LNCaP clone FGC (cell line): ENCODE results near the gene CHERP.

Source experiments
- DNase-seq: peaks from one replicate; pipeline ENCODE4 v3.0.0-alpha.2; 2011; ENCODE audit warnings: low read depth
- H3K4me3 ChIP-seq: 2 replicates; pipeline ENCODE4 v1.5.1; 2011; ENCODE audit warnings: mild to moderate bottlenecking, low read depth, low read length, control low read depth
- TF ChIP-seq, protein P1 (sequence below): IDR thresholded peaks from 2 replicates; pipeline ENCODE4 v1.5.1; 2012; ENCODE audit warnings: mild to moderate bottlenecking; ENCODE audit not compliant: control insufficient read depth, insufficient read depth; ENCODE audit errors: extremely low read depth

Gene CHERP, protein sequence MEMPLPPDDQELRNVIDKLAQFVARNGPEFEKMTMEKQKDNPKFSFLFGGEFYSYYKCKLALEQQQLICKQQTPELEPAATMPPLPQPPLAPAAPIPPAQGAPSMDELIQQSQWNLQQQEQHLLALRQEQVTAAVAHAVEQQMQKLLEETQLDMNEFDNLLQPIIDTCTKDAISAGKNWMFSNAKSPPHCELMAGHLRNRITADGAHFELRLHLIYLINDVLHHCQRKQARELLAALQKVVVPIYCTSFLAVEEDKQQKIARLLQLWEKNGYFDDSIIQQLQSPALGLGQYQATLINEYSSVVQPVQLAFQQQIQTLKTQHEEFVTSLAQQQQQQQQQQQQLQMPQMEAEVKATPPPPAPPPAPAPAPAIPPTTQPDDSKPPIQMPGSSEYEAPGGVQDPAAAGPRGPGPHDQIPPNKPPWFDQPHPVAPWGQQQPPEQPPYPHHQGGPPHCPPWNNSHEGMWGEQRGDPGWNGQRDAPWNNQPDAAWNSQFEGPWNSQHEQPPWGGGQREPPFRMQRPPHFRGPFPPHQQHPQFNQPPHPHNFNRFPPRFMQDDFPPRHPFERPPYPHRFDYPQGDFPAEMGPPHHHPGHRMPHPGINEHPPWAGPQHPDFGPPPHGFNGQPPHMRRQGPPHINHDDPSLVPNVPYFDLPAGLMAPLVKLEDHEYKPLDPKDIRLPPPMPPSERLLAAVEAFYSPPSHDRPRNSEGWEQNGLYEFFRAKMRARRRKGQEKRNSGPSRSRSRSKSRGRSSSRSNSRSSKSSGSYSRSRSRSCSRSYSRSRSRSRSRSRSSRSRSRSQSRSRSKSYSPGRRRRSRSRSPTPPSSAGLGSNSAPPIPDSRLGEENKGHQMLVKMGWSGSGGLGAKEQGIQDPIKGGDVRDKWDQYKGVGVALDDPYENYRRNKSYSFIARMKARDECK

DNA sequence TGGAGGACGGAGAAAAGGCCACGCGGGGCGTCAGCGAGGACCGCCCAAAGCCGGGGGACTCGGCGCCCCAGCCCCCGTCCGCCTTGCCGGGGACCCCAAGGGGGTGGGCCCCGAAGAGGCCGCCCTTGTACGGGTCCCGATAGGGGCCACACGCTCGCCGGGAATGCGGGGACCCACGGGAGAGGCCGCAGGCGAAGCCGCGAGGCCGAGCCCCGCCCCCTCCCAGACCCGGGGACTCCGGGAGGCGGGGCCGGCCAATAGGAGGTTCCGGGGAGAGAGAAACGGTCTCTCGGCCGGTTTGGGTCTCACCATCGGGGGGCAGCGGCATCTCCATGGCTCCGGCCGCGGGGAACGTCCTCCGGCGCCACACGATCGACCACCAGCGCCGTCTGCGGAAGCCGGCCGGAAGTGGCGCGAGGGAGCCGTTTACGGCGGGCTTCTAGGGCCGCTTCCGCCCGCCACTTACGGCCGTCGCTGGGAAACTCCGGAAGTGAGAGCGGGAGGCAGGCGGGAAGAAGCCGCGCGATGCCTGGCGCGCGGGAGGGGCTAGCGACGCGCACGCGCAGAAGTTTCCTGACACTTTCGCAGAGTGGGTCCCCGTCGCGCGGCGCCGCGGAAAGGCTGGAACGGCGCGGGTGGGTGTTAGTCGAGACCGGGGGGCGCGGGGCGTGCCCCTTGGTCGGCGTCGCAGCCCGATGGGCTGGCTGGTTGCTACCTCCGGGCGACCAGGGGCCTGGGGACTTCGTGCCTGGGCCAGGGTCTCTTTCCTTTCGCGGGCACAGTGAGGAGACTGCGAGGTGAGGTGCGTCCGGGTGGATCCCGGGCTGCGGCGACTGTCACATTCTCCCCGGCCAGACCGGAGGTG is at the start of gene CHERP:
CHERP (minus strand) TSS at position 393 of the 865 bp plus-strand sequence; CDS start at position 334, 59 bp downstream.
- TF ChIP-seq, protein P1, sequence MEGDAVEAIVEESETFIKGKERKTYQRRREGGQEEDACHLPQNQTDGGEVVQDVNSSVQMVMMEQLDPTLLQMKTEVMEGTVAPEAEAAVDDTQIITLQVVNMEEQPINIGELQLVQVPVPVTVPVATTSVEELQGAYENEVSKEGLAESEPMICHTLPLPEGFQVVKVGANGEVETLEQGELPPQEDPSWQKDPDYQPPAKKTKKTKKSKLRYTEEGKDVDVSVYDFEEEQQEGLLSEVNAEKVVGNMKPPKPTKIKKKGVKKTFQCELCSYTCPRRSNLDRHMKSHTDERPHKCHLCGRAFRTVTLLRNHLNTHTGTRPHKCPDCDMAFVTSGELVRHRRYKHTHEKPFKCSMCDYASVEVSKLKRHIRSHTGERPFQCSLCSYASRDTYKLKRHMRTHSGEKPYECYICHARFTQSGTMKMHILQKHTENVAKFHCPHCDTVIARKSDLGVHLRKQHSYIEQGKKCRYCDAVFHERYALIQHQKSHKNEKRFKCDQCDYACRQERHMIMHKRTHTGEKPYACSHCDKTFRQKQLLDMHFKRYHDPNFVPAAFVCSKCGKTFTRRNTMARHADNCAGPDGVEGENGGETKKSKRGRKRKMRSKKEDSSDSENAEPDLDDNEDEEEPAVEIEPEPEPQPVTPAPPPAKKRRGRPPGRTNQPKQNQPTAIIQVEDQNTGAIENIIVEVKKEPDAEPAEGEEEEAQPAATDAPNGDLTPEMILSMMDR: no peak
- H3K4me3 ChIP-seq: peak within 1 kb of the TSS; percentile 75
- DNase-seq: peak; percentile 65

- TF ChIP-seq, protein P1: no peak
- DNase-seq: no peak
- H3K4me3 ChIP-seq: no peak overlapping the region
Observed at GRCh38 chr19:16590876-16591802, 48.9 kb upstream of the CHERP start.

DNA sequence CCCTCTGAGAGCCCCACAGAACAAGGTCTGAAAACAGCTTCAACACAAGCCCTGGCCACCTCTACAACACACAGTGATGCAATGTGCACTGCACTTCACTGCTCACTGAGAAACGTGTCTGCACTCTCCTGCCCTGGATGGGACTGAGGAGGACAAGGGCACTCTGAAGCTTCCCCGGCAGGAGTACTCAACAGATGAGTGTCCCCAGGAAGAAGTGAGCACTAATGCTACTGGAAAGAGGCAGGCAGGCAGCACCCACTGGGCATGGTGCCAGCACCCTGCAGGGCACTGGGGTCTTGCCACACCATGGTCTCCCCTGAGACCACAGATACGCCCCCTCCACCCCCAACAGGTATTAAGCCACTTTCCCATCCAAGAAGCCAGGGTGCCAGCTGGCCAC is 47.7 kb upstream of the CHERP start:
- no peak for DNase-seq
- no peak overlapping the region for H3K4me3 ChIP-seq
- TF ChIP-seq, protein P1: no peak

DNA sequence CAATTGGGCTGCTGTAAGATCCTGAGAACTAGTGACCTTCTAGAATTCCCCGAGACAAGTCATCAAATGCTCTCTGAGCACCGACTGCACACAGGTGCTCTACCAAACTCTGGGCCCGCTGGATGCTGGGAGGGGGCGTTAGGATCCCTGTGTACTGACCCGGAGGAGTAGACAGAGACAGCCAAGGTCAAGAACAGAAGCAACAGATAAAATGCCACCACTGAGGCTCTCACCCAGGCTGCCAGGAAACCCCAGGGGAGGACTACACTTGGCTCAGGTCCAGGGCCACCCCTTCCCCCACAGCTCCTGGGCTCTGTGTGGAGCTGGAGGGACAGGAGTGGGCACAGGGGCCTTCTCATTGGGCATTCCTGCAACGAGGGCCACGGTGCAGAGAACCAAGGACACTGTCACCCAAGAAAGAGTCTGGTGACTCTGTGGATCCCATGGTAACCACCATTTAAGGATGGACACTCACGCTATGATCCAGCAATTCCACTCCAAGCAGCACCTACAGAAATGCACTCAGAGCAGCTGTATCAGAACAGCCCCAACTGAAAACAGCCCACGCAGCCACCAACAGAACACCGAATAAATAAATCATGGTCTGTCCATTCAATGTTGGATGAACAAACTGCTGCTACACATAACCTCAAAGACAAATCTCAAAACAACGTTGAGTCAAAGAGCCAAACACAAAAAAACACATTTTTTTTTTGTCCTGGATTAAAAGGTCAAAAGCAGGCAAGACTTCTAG is 46.8 kb upstream of the CHERP start:
- TF ChIP-seq, protein P1: no peak
- DNase-seq: no peak
- H3K4me3 ChIP-seq: no peak overlapping the region

DNA sequence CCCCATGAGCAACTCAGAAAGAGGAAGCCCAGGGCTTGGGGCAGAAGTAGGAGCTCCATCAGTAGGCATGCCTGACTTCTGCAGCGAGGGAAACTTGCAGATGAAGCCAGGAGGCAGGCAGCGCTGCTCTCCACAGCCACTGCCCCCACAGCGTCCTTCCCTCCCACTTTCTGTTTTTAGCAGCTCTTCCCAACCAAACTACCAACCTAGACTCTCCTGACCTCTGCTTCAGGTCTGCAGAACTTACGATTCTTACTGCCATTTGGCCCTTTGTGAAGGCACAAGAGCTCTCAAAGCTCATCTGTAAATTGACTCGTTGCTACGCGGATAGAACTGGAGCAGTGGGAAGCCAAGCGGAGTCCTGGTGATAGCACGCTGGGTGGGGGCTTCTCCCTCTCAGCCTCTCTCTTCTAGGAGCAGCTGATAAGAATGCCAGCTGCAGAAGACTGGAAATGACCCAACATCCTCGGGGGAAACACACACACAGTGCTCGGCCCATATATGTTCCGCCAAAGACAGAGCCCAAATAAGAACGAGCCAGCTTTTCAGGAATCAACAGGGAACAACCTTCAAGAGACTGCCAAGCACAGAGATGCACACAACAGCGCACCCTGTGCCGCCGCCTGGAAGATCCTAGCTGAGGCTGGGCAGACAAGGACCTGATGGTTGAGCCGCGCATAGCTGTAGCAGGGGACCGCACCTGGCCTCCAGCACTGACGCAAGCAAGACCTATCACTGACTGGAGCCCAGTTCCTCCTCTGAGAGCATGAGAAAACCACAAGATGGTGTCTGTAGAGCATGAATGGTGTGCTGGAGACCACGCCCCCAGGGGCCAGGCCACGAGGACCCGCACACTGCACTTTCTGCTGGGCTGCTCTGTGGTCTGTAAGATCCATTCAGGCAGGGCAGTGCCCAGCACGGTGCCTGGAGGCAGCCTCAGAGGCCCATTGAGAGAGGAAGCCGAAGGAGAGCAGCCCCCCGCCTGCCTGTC is 45.9 kb upstream of the CHERP start:
- no peak for DNase-seq
- TF ChIP-seq, protein P1: no peak
- H3K4me3 ChIP-seq: no peak overlapping the region
